BLaER1 treated with 17β-estradiol and CSF1 and Interleukin-3, amounts not matched to agents 10 nM and 100 nM (cell line): ENCODE results near the gene MOSPD3.

Source experiments
- H3K27ac ChIP-seq, 11 experiments: shearing (Covaris generic); formaldehyde crosslinking; 2 replicates each; pipeline ENCODE4 v1.8.1; 2022
- H3K27me3 ChIP-seq, 11 experiments: shearing (Covaris generic); formaldehyde crosslinking; 2 replicates each; pipeline ENCODE4 v1.8.1; 2022
- H3K36me3 ChIP-seq, 11 experiments: shearing (Covaris generic); formaldehyde crosslinking; 2 replicates each; pipeline ENCODE4 v1.8.1; 2022
- H3K4me1 ChIP-seq, 10 experiments: shearing (Covaris generic); formaldehyde crosslinking; 2 replicates each; pipeline ENCODE4 v1.8.1; 2022
- H3K4me2 ChIP-seq, 11 experiments: shearing (Covaris generic); formaldehyde crosslinking; 2 replicates each; pipeline ENCODE4 v1.8.1; 2022
- H3K4me3 ChIP-seq, 10 experiments: shearing (Covaris generic); formaldehyde crosslinking; 2 replicates each; pipeline ENCODE4 v1.8.1; 2022
- H3K9ac ChIP-seq, 11 experiments: shearing (Covaris generic); formaldehyde crosslinking; 2 replicates each; pipeline ENCODE4 v1.8.1; 2022
- H3K9me3 ChIP-seq, 11 experiments: shearing (Covaris generic); formaldehyde crosslinking; replicated peaks in 1 of 11; 2 replicates each; pipeline ENCODE4 v1.8.1; 2022
- H4K20me1 ChIP-seq, 11 experiments: shearing (Covaris generic); formaldehyde crosslinking; 2 replicates each; pipeline ENCODE4 v1.8.1; 2022
- Cebpa-rat ChIP-seq, 11 experiments: shearing (Covaris generic); IDR thresholded peaks; 2 replicates each; pipeline ENCODE4 v1.8.1; 2022

The MOSPD3 gene

DNA sequence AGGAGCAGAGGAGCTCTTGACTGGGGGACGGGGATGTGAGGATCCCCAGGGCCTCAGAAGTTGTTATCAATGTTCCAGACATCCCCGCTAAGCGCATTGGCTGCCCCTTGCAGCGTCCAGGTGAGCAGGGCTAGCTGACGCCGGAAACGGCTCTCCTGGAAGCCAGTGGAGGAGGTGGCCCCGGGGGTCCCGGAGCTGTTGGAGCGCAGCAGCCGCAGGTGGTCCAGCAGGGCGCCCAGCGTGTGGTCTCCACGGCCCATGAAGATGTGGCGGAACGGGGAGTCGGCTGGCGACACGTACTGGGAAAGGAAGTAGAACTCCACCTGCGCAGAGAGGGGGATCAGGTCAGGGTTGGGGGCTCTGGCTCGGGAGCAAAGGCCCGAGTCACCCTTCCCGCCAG, 8.5 kb downstream of the MOSPD3 start:
- H3K27me3 ChIP-seq = no peaks in the 10 kb centered on the region
- H3K36me3 ChIP-seq = peaks cover 0 to 36% (median 16%) of the 10 kb centered on the region in 11 experiments; a peak in 19 of 22 replicates
- 0 out of 22 replicates have a peak overlapping the region, but pooled peaks of 1 of the 11 experiments have one; percentile 5 for H3K9ac ChIP-seq
- H3K4me2 ChIP-seq = no peak overlapping the region
- peaks cover 0 to 19% (median 6%) of the 10 kb centered on the region in 10 experiments; a peak in 9 of 20 replicates for H3K4me1 ChIP-seq
- no peak overlapping the region for H3K4me3 ChIP-seq
- H3K27ac ChIP-seq = no peak overlapping the region
- TF ChIP-seq Cebpa-rat (IDR thresholded peaks at IDR 0.05) = no peak
- H4K20me1 ChIP-seq = no peaks in the 10 kb centered on the region
- H3K9me3 ChIP-seq = no peaks in the 10 kb centered on the region

DNA sequence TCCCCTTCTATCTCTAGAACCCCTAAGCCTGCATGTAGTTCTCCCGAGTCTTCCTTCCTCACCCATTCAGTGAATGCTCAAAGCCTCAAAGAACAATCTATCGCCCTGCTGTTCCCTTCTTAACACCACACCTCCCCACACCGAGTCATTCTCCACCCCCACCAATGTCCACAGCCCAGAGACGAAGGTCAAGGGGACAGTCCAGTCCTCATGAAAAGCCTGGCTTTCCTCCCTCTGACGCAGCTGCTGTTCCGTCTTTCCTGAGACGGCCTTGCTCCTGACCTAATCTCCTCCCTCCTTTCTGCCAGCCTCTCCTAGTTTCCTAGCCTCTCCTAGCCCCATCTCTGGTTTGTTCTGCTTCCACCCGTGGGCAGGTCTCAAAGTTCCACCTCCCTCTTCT, 9.2 kb downstream of the MOSPD3 start:
- H3K4me2 ChIP-seq = no peak overlapping the region
- H3K9ac ChIP-seq = peak overlapping the region in 2 of 11 experiments; percentile 13 to 37; a peak in 1 of 22 replicates
- H3K9me3 ChIP-seq = no peaks in the 10 kb centered on the region
- no peak overlapping the region for H3K27ac ChIP-seq
- no peak overlapping the region for H3K4me3 ChIP-seq
- peaks cover 0 to 24% (median 7%) of the 10 kb centered on the region in 10 experiments; a peak in 13 of 20 replicates for H3K4me1 ChIP-seq
- H4K20me1 ChIP-seq = no peaks in the 10 kb centered on the region
- peaks cover 0 to 30% (median 16%) of the 10 kb centered on the region in 11 experiments; a peak in 17 of 22 replicates for H3K36me3 ChIP-seq
- no peaks in the 10 kb centered on the region for H3K27me3 ChIP-seq
- TF ChIP-seq Cebpa-rat (IDR thresholded peaks at IDR 0.05) = no peak

DNA sequence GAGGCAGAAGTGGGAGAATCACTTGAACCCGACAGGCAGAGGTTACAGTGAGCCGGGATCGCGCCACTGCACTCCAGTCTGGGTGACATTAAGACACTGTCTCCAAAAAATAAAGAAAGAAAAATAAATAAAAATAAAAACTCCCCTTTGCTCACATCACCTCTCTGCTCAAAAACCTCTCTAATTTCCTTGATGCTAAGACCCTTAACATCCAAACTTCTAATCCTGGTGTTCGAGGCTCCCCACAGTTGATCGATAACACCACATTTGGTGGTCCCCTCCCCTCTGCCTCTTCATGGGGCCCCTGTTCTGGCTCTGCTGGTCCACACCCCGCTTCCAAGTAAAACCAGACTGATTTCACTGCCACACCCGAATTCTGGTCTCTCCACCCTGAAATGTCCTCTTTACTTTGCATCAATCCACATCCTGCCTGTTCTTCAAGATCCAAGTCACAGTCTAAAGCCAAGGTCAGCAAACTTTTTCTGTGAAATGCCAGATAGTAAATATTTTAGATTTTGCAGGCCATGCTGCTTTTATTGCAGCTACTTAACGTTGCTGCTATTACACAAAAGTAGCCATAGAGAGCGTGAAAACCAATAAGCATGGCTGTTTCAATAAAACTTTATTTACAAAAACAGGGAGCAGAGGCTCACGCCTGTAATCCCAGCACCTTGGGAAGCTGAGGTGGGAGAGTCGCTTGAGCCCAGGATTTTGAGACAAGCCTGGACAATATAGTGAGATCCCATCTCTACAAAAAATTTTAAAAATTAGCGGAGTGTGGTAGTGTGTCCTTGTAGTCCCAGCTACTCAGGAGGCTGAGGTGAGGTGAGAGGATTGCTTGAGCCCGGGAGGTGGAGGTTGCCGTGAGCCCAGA, 11.8 kb downstream of the MOSPD3 start:
- H3K9ac ChIP-seq = no peak overlapping the region
- no peaks in the 10 kb centered on the region for H3K9me3 ChIP-seq
- H3K4me1 ChIP-seq = peaks cover 16 to 38% (median 24%) of the 10 kb centered on the region in 10 experiments
- H3K4me2 ChIP-seq = peak overlapping the region in 3 of 11 experiments; percentile 5 to 39 (median 24); a peak in 3 of 22 replicates
- H3K27me3 ChIP-seq = no peaks in the 10 kb centered on the region
- H4K20me1 ChIP-seq = no peaks in the 10 kb centered on the region
- no peak overlapping the region for H3K27ac ChIP-seq
- TF ChIP-seq Cebpa-rat (IDR thresholded peaks at IDR 0.05) = no peak
- peaks cover 0 to 49% (median 20%) of the 10 kb centered on the region in 11 experiments; a peak in 20 of 22 replicates for H3K36me3 ChIP-seq
- no peak overlapping the region for H3K4me3 ChIP-seq

DNA sequence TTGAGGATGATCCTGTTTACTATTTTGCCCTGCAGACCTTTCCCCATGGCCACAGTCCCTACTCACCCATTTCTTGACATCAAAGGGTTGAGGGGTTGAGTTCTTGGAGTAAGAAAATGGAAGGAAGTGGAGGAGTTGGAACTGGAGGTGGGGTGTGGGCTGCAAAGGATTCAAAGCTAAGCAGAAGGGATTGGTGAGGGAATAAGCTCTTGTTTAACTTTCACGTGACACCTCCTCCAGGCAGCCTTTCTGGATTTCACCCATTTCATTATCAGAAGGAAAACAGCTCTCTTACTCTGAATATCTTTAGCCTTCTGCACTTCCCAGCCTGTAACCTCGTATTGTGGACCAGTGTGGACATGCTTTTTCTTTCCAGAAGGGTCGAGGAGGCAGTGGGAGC, 13.7 kb downstream of the MOSPD3 start:
- Histone ChIP-seq H3K4me2 (peak overlapping the region; percentile 51 to 99 (median 97); a peak in 18 of 22 replicates), H3K9ac (peak overlapping the region in 2 of 11 experiments; percentile 23 to 80; a peak in 2 of 22 replicates), H4K20me1 (no peaks in the 10 kb centered on the region), H3K36me3 (peaks cover 0 to 43% (median 17%) of the 10 kb centered on the region in 11 experiments; a peak in 17 of 22 replicates), H3K27ac (no peak overlapping the region), H3K9me3 (no peaks in the 10 kb centered on the region), H3K4me1 (peaks cover 16 to 52% (median 43%) of the 10 kb centered on the region in 10 experiments), H3K27me3 (no peaks in the 10 kb centered on the region), H3K4me3 (peak overlapping the region in 7 of 10 experiments; percentile 31 to 69 (median 60); a peak in 10 of 20 replicates)
- no peak for TF ChIP-seq Cebpa-rat (IDR thresholded peaks at IDR 0.05)

GRCh38 chr7:100626530-100627237, 14.3 kb downstream of the MOSPD3 start:
- H3K27me3 ChIP-seq = no peaks in the 10 kb centered on the region
- peaks cover 0 to 43% (median 14%) of the 10 kb centered on the region in 11 experiments; a peak in 15 of 22 replicates for H3K36me3 ChIP-seq
- peak overlapping the region; percentile 88 to 99 (median 97) for H3K4me2 ChIP-seq
- no peak for TF ChIP-seq Cebpa-rat (IDR thresholded peaks at IDR 0.05)
- H3K9ac ChIP-seq = peak overlapping the region; percentile 68 to 81 (median 73)
- H4K20me1 ChIP-seq = no peaks in the 10 kb centered on the region
- H3K4me1 ChIP-seq = peaks cover 17 to 58% (median 49%) of the 10 kb centered on the region in 10 experiments
- H3K4me3 ChIP-seq = peak overlapping the region; percentile 44 to 69 (median 60)
- peak overlapping the region in 9 of 11 experiments; percentile 65 to 80 (median 75); a peak in 18 of 22 replicates for H3K27ac ChIP-seq
- H3K9me3 ChIP-seq = no peaks in the 10 kb centered on the region

DNA sequence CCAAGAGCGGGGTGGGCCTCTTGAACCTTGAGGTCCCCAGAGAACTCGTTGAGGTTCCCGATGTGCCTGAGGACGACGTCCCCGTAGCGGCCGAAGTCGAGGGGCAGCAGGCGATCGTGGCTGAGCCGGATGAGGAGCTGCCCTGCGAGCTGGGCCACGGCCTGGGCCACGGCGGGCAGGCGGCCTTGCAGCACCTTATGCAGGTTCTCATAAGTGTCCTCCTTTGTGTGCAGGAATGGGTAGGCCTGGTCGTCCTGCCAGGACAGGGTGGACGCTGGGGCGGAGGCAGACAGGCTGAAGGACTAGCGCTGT, 14.9 kb downstream of the MOSPD3 start:
- peak overlapping the region in 9 of 11 experiments; percentile 65 to 80 (median 75); a peak in 18 of 22 replicates for H3K27ac ChIP-seq
- no peaks in the 10 kb centered on the region for H3K27me3 ChIP-seq

GRCh38 chr7:100629117-100629716, 16.9 kb downstream of the MOSPD3 start:
- Histone ChIP-seq H3K27me3 (no peaks in the 10 kb centered on the region), H3K9ac (no peak overlapping the region), H3K9me3 (no peaks in the 10 kb centered on the region), H3K4me3 (no peak overlapping the region), H3K4me1 (peaks cover 17 to 71% (median 63%) of the 10 kb centered on the region in 10 experiments), H3K27ac (peak overlapping the region in 3 of 11 experiments; percentile 2 to 43 (median 10); a peak in 3 of 22 replicates), H3K4me2 (peak overlapping the region in 5 of 11 experiments; percentile 58 to 95 (median 64); a peak in 8 of 22 replicates), H3K36me3 (peaks cover 0 to 35% (median 13%) of the 10 kb centered on the region in 11 experiments; a peak in 14 of 22 replicates), H4K20me1 (no peaks in the 10 kb centered on the region)
- TF ChIP-seq Cebpa-rat (IDR thresholded peaks at IDR 0.05) = no peak

More for the DNA sequence above, 14.9 kb downstream of the MOSPD3 start:
- Histone ChIP-seq H3K9ac (peak overlapping the region; percentile 68 to 81 (median 73); a peak in 20 of 22 replicates), H3K4me3 (peak overlapping the region; percentile 44 to 69 (median 60); a peak in 19 of 20 replicates), H3K9me3 (no peaks in the 10 kb centered on the region), H4K20me1 (no peaks in the 10 kb centered on the region), H3K36me3 (peaks cover 0 to 41% (median 14%) of the 10 kb centered on the region in 11 experiments; a peak in 15 of 22 replicates), H3K4me1 (peaks cover 20 to 63% (median 52%) of the 10 kb centered on the region in 10 experiments), H3K4me2 (peak overlapping the region; percentile 88 to 99 (median 97))
- no peak for TF ChIP-seq Cebpa-rat (IDR thresholded peaks at IDR 0.05)

DNA sequence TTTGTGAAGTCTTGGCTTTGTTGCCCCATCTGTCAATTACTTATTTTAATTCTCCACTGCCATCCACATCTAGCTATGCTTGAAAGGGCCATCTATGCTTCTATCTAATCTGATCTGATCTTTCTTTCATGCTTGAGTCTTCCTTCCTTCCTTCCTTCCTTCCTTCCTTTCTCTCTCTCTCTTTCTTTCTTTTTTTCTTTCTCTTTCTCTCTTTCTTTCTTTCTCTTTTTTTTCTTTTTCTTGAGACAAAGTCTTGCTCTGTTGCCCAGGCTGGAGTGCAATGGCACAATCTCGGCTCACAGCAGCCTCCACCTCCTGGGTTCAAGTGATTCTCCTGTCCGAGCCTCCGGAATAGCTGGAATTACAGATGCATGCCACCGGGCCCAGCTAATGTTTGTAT, 17.7 kb downstream of the MOSPD3 start:
- H4K20me1 ChIP-seq = no peaks in the 10 kb centered on the region
- H3K9ac ChIP-seq = peak overlapping the region in 1 of 11 experiments; percentile 16; a peak in 1 of 22 replicates
- H3K4me3 ChIP-seq = no peak overlapping the region
- H3K4me2 ChIP-seq = peak overlapping the region in 9 of 11 experiments; percentile 26 to 95 (median 68); a peak in 16 of 22 replicates
- H3K27me3 ChIP-seq = no peaks in the 10 kb centered on the region
- no peak for TF ChIP-seq Cebpa-rat (IDR thresholded peaks at IDR 0.05)
- H3K9me3 ChIP-seq = no peaks in the 10 kb centered on the region
- peak overlapping the region in 3 of 11 experiments; percentile 10 to 43 (median 38); a peak in 3 of 22 replicates for H3K27ac ChIP-seq
- H3K36me3 ChIP-seq = peaks cover 0 to 30% (median 12%) of the 10 kb centered on the region in 11 experiments; a peak in 14 of 22 replicates
- H3K4me1 ChIP-seq = peaks cover 13 to 75% (median 66%) of the 10 kb centered on the region in 10 experiments
